HL-60 (cell line): ENCODE measurements around the gene PLEKHG3.

Experiments
- DNase-seq, 2 experiments: peaks; one replicate each; pipeline ENCODE4 v3.0.0-alpha.2; 2010 to 2020; ENCODE audit warnings: low read depth in 1 of 2, low spot score in 1 of 2
- H3K27ac ChIP-seq: fragments of 250-450 bp; sonication (Bioruptor Pico); replicated peaks from 2 replicates; pipeline ENCODE4 v1.5.1; 2020; ENCODE audit warnings: mild to moderate bottlenecking, moderate library complexity
- H3K27me3 ChIP-seq: fragments of 250-450 bp; sonication (Bioruptor Pico); 2 replicates; pipeline ENCODE4 v1.5.1; 2021; ENCODE audit warnings: mild to moderate bottlenecking, moderate library complexity; ENCODE audit not compliant: insufficient read depth, poor library complexity, severe bottlenecking
- H3K4me3 ChIP-seq: replicated peaks from 2 replicates; pipeline ENCODE4 v1.5.1; 2011; ENCODE audit warnings: mild to moderate bottlenecking, control low read depth, low read length; ENCODE audit not compliant: insufficient read depth
- CTCF ChIP-seq: IDR thresholded peaks from one replicate; pipeline ENCODE4 v1.5.1; 2011; ENCODE audit warnings: low read length, control low read depth, inconsistent platforms; ENCODE audit not compliant: insufficient read depth
- GABPA ChIP-seq: IDR thresholded peaks from 2 replicates; pipeline ENCODE4 v1.6.1; 2012; ENCODE audit warnings: low read depth
- POLR2AphosphoS5 ChIP-seq: IDR thresholded peaks from 2 replicates; pipeline ENCODE4 v1.6.1; 2012; ENCODE audit warnings: low read depth
- REST ChIP-seq: IDR thresholded peaks from 2 replicates; pipeline ENCODE4 v1.6.1; 2012; ENCODE audit warnings: low read depth; ENCODE audit not compliant: insufficient replicate concordance
- SPI1 ChIP-seq: IDR thresholded peaks from 2 replicates; pipeline ENCODE4 v1.6.1; 2012; ENCODE audit warnings: low read depth, mild to moderate bottlenecking, borderline replicate concordance

Gene PLEKHG3

GRCh38 chr14:64731141-64731581, 26.9 kb downstream of the PLEKHG3 start:
- TF ChIP-seq POLR2AphosphoS5 (no peak), CTCF (no peak), REST (no peak), GABPA (no peak), SPI1 (no peak)
- no peak for DNase-seq
- H3K27ac ChIP-seq = no peak overlapping the region
- no peaks in the 10 kb centered on the region for H3K27me3 ChIP-seq
- H3K4me3 ChIP-seq = no peak overlapping the region

GRCh38 chr14:64732066-64732465, 27.8 kb downstream of the PLEKHG3 start:
- no peaks in the 10 kb centered on the region for H3K27me3 ChIP-seq
- no peak overlapping the region for H3K4me3 ChIP-seq
- no peak for TF ChIP-seq REST
- no peak for TF ChIP-seq CTCF
- TF ChIP-seq POLR2AphosphoS5 = no peak
- DNase-seq = no peak
- H3K27ac ChIP-seq = no peak overlapping the region

GRCh38 chr14:64732536-64733120, 28.4 kb downstream of the PLEKHG3 start:
- Histone ChIP-seq H3K4me3 (no peak overlapping the region), H3K27me3 (no peaks in the 10 kb centered on the region), H3K27ac (no peak overlapping the region)
- no peak for TF ChIP-seq CTCF
- no peak for TF ChIP-seq SPI1
- TF ChIP-seq GABPA = no peak
- TF ChIP-seq REST = no peak
- no peak for TF ChIP-seq POLR2AphosphoS5
- DNase-seq = no peak
